Skeletal muscle tissue (tissue), 5 donors: ENCODE data around the gene DOCK7. TPM values are rescaled to one million over a fixed set of nuclear protein-coding genes. Genes with fewer than 3 reads are reported as not detected.

Source experiments
- H3K27ac ChIP-seq: one replicate; pipeline ENCODE4 v1.7.0; 2013; ENCODE audit warnings: mild to moderate bottlenecking, low read depth, low read length, inconsistent platforms
- H3K27me3 ChIP-seq, 3 donors: one replicate each; pipeline ENCODE4 v1.7.0; 2013; ENCODE audit warnings: low read length in 3 of 3; ENCODE audit not compliant: control insufficient read depth in 3 of 3, insufficient read depth in 3 of 3
- H3K36me3 ChIP-seq, 3 donors: one replicate each; pipeline ENCODE4 v1.7.0; 2013; ENCODE audit warnings: low read length in 3 of 3; ENCODE audit not compliant: control insufficient read depth in 3 of 3, insufficient read depth in 3 of 3
- H3K4me1 ChIP-seq, 3 donors: one replicate each; pipeline ENCODE4 v1.7.0; 2013; ENCODE audit warnings: low read length in 3 of 3, mild to moderate bottlenecking in 3 of 3; ENCODE audit not compliant: control insufficient read depth in 3 of 3, insufficient read depth in 3 of 3
- H3K4me3 ChIP-seq, 3 donors: one replicate each; pipeline ENCODE4 v1.7.0; 2013; ENCODE audit warnings: low read length in 3 of 3
- H3K9ac ChIP-seq, 3 donors: one replicate each; pipeline ENCODE4 v1.7.0; 2013; ENCODE audit warnings: low read length in 3 of 3, mild to moderate bottlenecking in 3 of 3, moderate library complexity in 2 of 3, low read depth in 1 of 3
- H3K9me3 ChIP-seq, 3 donors: one replicate each; pipeline ENCODE4 v1.7.0; 2013; ENCODE audit warnings: low read length in 3 of 3; ENCODE audit not compliant: control insufficient read depth in 3 of 3
- small RNA-seq: library from RNA; depleted of rRNA; stranded (forward); fragments of <200 nt; gene quantifications from one replicate; pipeline ENCODE3, GENCODE V24; 2014
- total RNA-seq: library from RNA; depleted of rRNA; stranded (reverse); fragments of >200 nt; gene quantifications from one replicate; pipeline ENCODE4 v1.2.3, GENCODE V29; 2014
- donor health status: Osteomylitis.

DOCK7 gene
- total RNA-seq, 1 donor from 2014 or later, result 68.4 TPM

DNA sequence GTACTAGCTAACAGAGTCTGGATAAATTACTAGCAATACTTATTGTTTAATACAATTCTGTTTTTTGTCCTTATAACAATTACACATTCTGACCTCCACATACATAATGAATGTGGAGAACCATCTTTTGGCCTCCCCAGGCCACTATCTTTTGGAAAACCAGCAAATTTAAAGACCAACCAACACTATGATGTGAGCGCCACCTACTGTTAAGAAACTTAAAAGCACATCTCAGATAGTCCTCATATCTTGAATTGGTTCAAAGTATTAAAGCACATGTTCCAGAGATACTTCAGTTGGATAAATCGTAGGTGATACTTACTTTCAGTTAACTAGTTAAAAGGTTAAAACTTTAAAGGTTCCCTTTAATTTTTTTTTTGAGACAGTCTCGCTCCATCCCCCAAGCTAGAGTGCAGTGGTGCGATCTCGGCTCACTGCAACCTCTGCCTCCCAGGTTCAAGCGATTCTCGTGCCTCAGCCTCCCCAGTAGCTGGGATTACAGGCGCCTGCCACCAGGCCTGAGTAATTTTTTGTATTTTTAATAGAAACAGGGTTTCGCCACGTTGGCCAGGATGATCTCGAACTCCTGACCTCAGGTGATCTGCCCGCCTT is 280.7 kb downstream of the DOCK7 start:
- H3K4me1 ChIP-seq, result no peaks in the 10 kb centered on the region
- H3K9ac ChIP-seq, result no peak overlapping the region
- no peaks in the 10 kb centered on the region for H3K9me3 ChIP-seq
- no peaks in the 10 kb centered on the region for H3K36me3 ChIP-seq
- no peak overlapping the region for H3K4me3 ChIP-seq
- H3K27me3 ChIP-seq, result peaks cover 0 to 4% (median 0%) of the 10 kb centered on the region in 3 donors
- no peak overlapping the region for H3K27ac ChIP-seq

DNA sequence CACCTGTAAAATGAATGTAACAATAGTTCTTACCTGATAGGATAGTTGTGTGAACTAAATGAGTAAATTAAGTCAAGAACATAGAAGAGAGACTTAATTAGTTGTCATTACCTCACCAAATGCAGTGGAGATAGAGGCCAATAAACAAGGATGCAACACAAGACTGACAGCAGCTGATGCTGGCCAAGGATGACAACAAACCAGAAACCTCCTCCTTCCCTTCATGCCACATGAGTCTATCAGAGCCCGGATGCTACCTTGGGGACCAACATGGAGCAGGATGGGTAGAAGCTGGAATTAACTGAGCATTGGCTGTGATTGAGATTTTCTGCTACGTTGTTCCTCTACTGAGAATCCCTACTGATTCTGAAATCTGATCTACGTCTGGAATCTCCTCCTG is 281.6 kb downstream of the DOCK7 start:
- Histone ChIP-seq H3K4me3 (no peak overlapping the region), H3K27me3 (peaks cover 0 to 4% (median 0%) of the 10 kb centered on the region in 3 donors), H3K36me3 (no peaks in the 10 kb centered on the region)

DNA sequence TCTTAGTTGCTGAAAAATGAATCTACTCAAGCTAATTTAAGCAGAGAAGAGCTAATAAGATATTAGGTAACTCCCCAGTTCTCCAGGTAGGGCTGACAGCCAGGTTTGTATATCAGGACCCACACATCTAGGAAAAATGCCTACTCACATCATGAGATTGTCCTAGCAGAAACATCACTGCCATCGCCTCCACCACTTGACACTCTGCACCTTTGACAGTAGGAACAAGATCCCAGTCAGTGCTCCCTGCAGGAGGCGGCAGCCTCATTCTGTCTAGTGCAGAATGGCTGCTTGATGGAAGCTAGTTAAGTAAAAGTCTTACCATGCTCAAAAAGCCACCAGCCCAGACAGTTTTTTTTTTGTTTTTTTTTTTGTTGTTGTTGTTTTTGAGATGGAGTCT is 282.9 kb downstream of the DOCK7 start:
- H3K36me3 ChIP-seq, result no peaks in the 10 kb centered on the region
- H3K4me1 ChIP-seq, result no peaks in the 10 kb centered on the region
- H3K27me3 ChIP-seq, result peaks cover 0 to 4% (median 0%) of the 10 kb centered on the region in 3 donors
- H3K9ac ChIP-seq, result no peak overlapping the region
- H3K9me3 ChIP-seq, result no peaks in the 10 kb centered on the region
- no peak overlapping the region for H3K4me3 ChIP-seq
- no peak overlapping the region for H3K27ac ChIP-seq

More for the DNA sequence above, 281.6 kb downstream of the DOCK7 start:
- Histone ChIP-seq H3K27ac (no peak overlapping the region), H3K9me3 (no peaks in the 10 kb centered on the region), H3K4me1 (no peaks in the 10 kb centered on the region), H3K9ac (no peak overlapping the region)

Small RNA genes within 50 kb of the gene (small RNA-seq; reads per million reads assigned to genes)
- not detected for gene AL451044.1

Other genes starting within 250 kb of the DOCK7 start
- not detected for gene ANGPTL3, start 90.9 kb downstream of the DOCK7 start, total RNA-seq
- 7.8 TPM for gene ATG4C, start 95.7 kb upstream of the DOCK7 start, total RNA-seq